Measurements from ENCODE around the gene ADORA1.

GRCh38 chr1:203098914-203099520 lies 28.5 kb upstream of the ADORA1 start:
- no peak for TF ChIP-seq CTCF (conservative IDR thresholded peaks at IDR 0.05; ENCODE audit: low read length)
- no peak for TF ChIP-seq EZH2phosphoT487 (IDR thresholded peaks at IDR 0.05; ENCODE audit: borderline replicate concordance, low read depth, low read length)
